ENCODE measurements around the gene ESPNL. TPM values are rescaled to one million over a fixed set of nuclear protein-coding genes. Genes with fewer than 3 reads are reported as not detected.

Gene ESPNL
- total RNA-seq, 2 donors from 2014 or later: 0.15 to 0.86 TPM

DNA sequence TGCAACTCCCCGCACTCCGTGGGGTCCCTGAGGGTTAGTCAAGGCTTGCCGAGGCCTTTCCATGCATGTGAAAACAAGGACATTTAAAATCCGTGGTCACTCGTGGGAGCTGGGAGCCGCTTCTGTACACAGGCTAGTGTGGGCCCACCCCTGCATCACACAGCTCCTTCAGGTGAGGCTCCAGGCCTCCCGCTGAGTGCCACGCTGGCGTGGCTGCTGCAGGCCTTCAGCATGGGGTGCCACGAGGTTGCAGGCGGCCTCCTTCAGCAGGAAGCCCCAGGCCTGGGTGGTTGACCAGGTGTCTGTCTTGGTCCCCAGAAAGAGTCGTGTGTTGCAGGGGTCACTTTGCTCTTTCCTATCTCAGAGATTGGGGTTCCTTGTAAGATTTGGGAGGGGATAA lies 44.9 kb downstream of the ESPNL start:
- Histone ChIP-seq H3K4me3 (ENCODE audit: low read length) (no peak overlapping the region), H3K27me3 (ENCODE audit: control insufficient read depth, insufficient read depth, low read length, poor library complexity, severe bottlenecking) (no peaks in the 10 kb centered on the region), H3K36me3 (ENCODE audit: control insufficient read depth, insufficient read depth, low read length) (no peaks in the 10 kb centered on the region), H3K4me1 (ENCODE audit: control insufficient read depth, insufficient read depth, low read length) (no peaks in the 10 kb centered on the region), H3K9ac (ENCODE audit: extremely low read depth, low read length, poor library complexity, severe bottlenecking) (no peak overlapping the region), H3K9me3 (ENCODE audit: control insufficient read depth, low read length) (no peaks in the 10 kb centered on the region), H3K27ac (ENCODE audit: low read depth, low read length) (no peak overlapping the region)
- 86 to 90% methylated on average over 9 to 12 of the region's 12 CpGs for WGBS, 2 experiments (ENCODE audit: insufficient coverage in 1 of 2, insufficient read length in 1 of 2)
- Mint-ChIP-seq H3K9me3 (no peaks in the 10 kb centered on the region), H3K27ac (no peak overlapping the region), H3K27me3 (ENCODE audit: insufficient read depth) (no peaks in the 10 kb centered on the region), H3K36me3 (ENCODE audit: low read depth) (no peaks in the 10 kb centered on the region), H3K4me1 (no peaks in the 10 kb centered on the region), H3K4me3 (no peak overlapping the region)
- TF ChIP-seq CTCF (conservative IDR thresholded peaks at IDR 0.05): no peak
- no peak for DNase-seq

GRCh38 chr2:238145851-238146250 lies 45.7 kb downstream of the ESPNL start:
- Mint-ChIP-seq H3K27me3 (ENCODE audit: insufficient read depth) (no peaks in the 10 kb centered on the region), H3K9me3 (no peaks in the 10 kb centered on the region)
- WGBS, 2 experiments (ENCODE audit: insufficient coverage in 1 of 2, insufficient read length in 1 of 2): 84 to 86% methylated on average over 7 to 12 of the region's 12 CpGs

GRCh38 chr2:238146884-238147544 lies 46.9 kb downstream of the ESPNL start:
- no peaks in the 10 kb centered on the region for H3K27me3 ChIP-seq (ENCODE audit: control insufficient read depth, insufficient read depth, low read length, poor library complexity, severe bottlenecking)
- no peaks in the 10 kb centered on the region for H3K36me3 ChIP-seq (ENCODE audit: control insufficient read depth, insufficient read depth, low read length)
- no peak overlapping the region for H3K4me3 ChIP-seq (ENCODE audit: low read length)
- no peaks in the 10 kb centered on the region for H3K4me1 ChIP-seq (ENCODE audit: control insufficient read depth, insufficient read depth, low read length)
- no peak overlapping the region for H3K4me3 Mint-ChIP-seq
- no peaks in the 10 kb centered on the region for H3K36me3 Mint-ChIP-seq (ENCODE audit: low read depth)
- H3K9me3 ChIP-seq (ENCODE audit: control insufficient read depth, low read length): no peaks in the 10 kb centered on the region
- TF ChIP-seq CTCF (conservative IDR thresholded peaks at IDR 0.05): no peak
- no peak overlapping the region for H3K27ac ChIP-seq (ENCODE audit: low read depth, low read length)
- H3K9ac ChIP-seq (ENCODE audit: extremely low read depth, low read length, poor library complexity, severe bottlenecking): no peak overlapping the region
- no peaks in the 10 kb centered on the region for H3K4me1 Mint-ChIP-seq
- no peaks in the 10 kb centered on the region for H3K9me3 Mint-ChIP-seq
- DNase-seq: no peak
- WGBS, 2 experiments (ENCODE audit: insufficient coverage in 1 of 2, insufficient read length in 1 of 2): 91 to 94% methylated on average over 7 to 13 of the region's 13 CpGs
- no peaks in the 10 kb centered on the region for H3K27me3 Mint-ChIP-seq (ENCODE audit: insufficient read depth)
- no peak overlapping the region for H3K27ac Mint-ChIP-seq

More at GRCh38 chr2:238145851-238146250, 45.7 kb downstream of the ESPNL start:
- H3K9me3 ChIP-seq (ENCODE audit: control insufficient read depth, low read length): no peaks in the 10 kb centered on the region
- no peak overlapping the region for H3K4me3 ChIP-seq (ENCODE audit: low read length)
- no peak overlapping the region for H3K27ac ChIP-seq (ENCODE audit: low read depth, low read length)
- TF ChIP-seq CTCF (conservative IDR thresholded peaks at IDR 0.05): no peak
- no peak overlapping the region for H3K4me3 Mint-ChIP-seq
- no peak overlapping the region for H3K9ac ChIP-seq (ENCODE audit: extremely low read depth, low read length, poor library complexity, severe bottlenecking)
- DNase-seq: no peak
- H3K27me3 ChIP-seq (ENCODE audit: control insufficient read depth, insufficient read depth, low read length, poor library complexity, severe bottlenecking): no peaks in the 10 kb centered on the region
- no peak overlapping the region for H3K27ac Mint-ChIP-seq
- H3K4me1 ChIP-seq (ENCODE audit: control insufficient read depth, insufficient read depth, low read length): no peaks in the 10 kb centered on the region
- no peaks in the 10 kb centered on the region for H3K36me3 ChIP-seq (ENCODE audit: control insufficient read depth, insufficient read depth, low read length)
- no peaks in the 10 kb centered on the region for H3K4me1 Mint-ChIP-seq
- H3K36me3 Mint-ChIP-seq (ENCODE audit: low read depth): no peaks in the 10 kb centered on the region

Measured in endodermal cell (in vitro differentiated cells).